GM12878 (cell line): ENCODE results near the gene GALR3. TPM values are rescaled to one million over a fixed set of nuclear protein-coding genes. Genes with fewer than 3 reads are reported as not detected.

ENCODE experiments used
- ATAC-seq: fragments of 200-7000 bp; cut with Tn5 transposase; 3 replicates; pipeline ENCODE4 v1.9.1; 2020; ENCODE audit warnings: mild to moderate bottlenecking, moderate library complexity
- BruUV-seq: library from RNA; stranded (reverse); fragments of 400-500 nt; replicated peaks from 2 replicates; lab custom pipeline; 2021; lab: Mats Ljungman, UMichigan
- CTCF ChIA-PET: fragments of 300-600 bp; sonication (Branson Sonifier 250); formaldehyde crosslinking; extraction: SDS; loops from one replicate; lab custom pipeline; 2021; ENCODE audit warnings: inconsistent platforms; lab: Yijun Ruan, JAX
- POLR2A ChIA-PET: fragments of 350-600 bp; formaldehyde crosslinking; extraction: SDS; loops from one replicate; lab custom pipeline; 2021; ENCODE audit warnings: inconsistent platforms; lab: Charles Lee
- RAD21 ChIA-PET: fragments of 300-600 bp; sonication (Branson Sonifier 250); formaldehyde crosslinking; loops from one replicate; lab custom pipeline; 2023; ENCODE audit warnings: antibody characterized with exemption; ENCODE audit not compliant: unreplicated experiment; lab: Charles Lee
- SMC1A ChIA-PET: fragments of 300-600 bp; sonication (Branson Sonifier 250); formaldehyde crosslinking; loops from one replicate; lab custom pipeline; 2023; ENCODE audit not compliant: unreplicated experiment, uncharacterized antibody; lab: Charles Lee
- DNase-seq: peaks from one replicate; pipeline ENCODE4 v3.0.0-alpha.2; 2011; ENCODE audit warnings: low read depth, low spot score
- FAIRE-seq: peaks from 3 replicates; lab custom pipeline; 2011; peaks lifted over from hg19 to GRCh38; lab: Jason Lieb, UNC
- H2AFZ ChIP-seq: 2 replicates; pipeline ENCODE4 v1.6.0; 2011; ENCODE audit warnings: low read depth, low read length, control low read depth; ENCODE audit not compliant: control insufficient read depth
- H3K27ac ChIP-seq: 2 replicates; pipeline ENCODE4 v1.5.1; 2011; ENCODE audit warnings: control low read depth; ENCODE audit not compliant: control insufficient read depth, insufficient read depth
- H3K27me3 ChIP-seq, 2 experiments: replicated peaks in 1 of 2; 2 replicates each; pipeline versions ENCODE4 v1.6.0 to v1.6.1; 2011; ENCODE audit warnings: low read length in 1 of 2; ENCODE audit not compliant: control insufficient read depth in 2 of 2, insufficient read depth in 2 of 2
- H3K36me3 ChIP-seq, 2 experiments: 2 replicates each; pipeline ENCODE4 v1.5.1; 2011; ENCODE audit warnings: low read length in 1 of 2; ENCODE audit not compliant: control insufficient read depth in 2 of 2, insufficient read depth in 2 of 2
- H3K4me1 ChIP-seq: 2 replicates; pipeline ENCODE4 v1.6.1; 2011; ENCODE audit warnings: mild to moderate bottlenecking, low read length, moderate library complexity, mixed read lengths; ENCODE audit not compliant: control insufficient read depth, insufficient read depth
- H3K4me2 ChIP-seq: 2 replicates; pipeline ENCODE4 v1.6.0; 2011; ENCODE audit warnings: control low read depth; ENCODE audit not compliant: control insufficient read depth, insufficient read depth
- H3K4me3 ChIP-seq: fragments of 200-600 bp; sonication (generic); 2 replicates; pipeline ENCODE4 v1.5.1; 2016
- H3K79me2 ChIP-seq: 2 replicates; pipeline ENCODE4 v1.6.0; 2011; ENCODE audit warnings: low read length; ENCODE audit not compliant: control insufficient read depth, insufficient read depth
- H3K9ac ChIP-seq: 2 replicates; pipeline ENCODE4 v1.8.0; 2011; ENCODE audit warnings: low read length, control low read depth, mixed read lengths; ENCODE audit not compliant: control insufficient read depth, insufficient read depth
- H3K9me3 ChIP-seq: replicated peaks from 3 replicates; pipeline ENCODE4 v1.5.1; 2011; ENCODE audit warnings: mild to moderate bottlenecking, low read length; ENCODE audit not compliant: control insufficient read depth, insufficient read depth
- H4K20me1 ChIP-seq: 2 replicates; pipeline ENCODE4 v1.6.0; 2011; ENCODE audit not compliant: control insufficient read depth, insufficient read depth
- BCL11A ChIP-seq: IDR thresholded peaks from 2 replicates; pipeline ENCODE4 v1.6.1; 2011; ENCODE audit warnings: low read depth, low read length
- CREM ChIP-seq: IDR thresholded peaks from 2 replicates; pipeline ENCODE4 v1.6.1; 2014; ENCODE audit warnings: antibody characterized with exemption, low read depth
- EED ChIP-seq: sonication (generic); IDR thresholded peaks from 2 replicates; pipeline ENCODE4 v1.6.1; 2016; ENCODE audit warnings: antibody characterized with exemption, low read depth
- EZH2 ChIP-seq: IDR thresholded peaks from 2 replicates; pipeline ENCODE4 v1.6.1; 2012; ENCODE audit warnings: low read depth, mild to moderate bottlenecking, control low read depth, inconsistent platforms, low read length, borderline replicate concordance; ENCODE audit not compliant: control insufficient read depth
- IRF3 ChIP-seq: fragments of 450-650 bp; IDR thresholded peaks from 2 replicates; pipeline ENCODE4 v1.6.1; 2014; ENCODE audit warnings: mild to moderate bottlenecking
- IRF4 ChIP-seq: IDR thresholded peaks from 2 replicates; pipeline ENCODE4 v1.6.1; 2011; ENCODE audit warnings: low read depth, low read length
- KAT2A ChIP-seq: conservative IDR thresholded peaks from 2 replicates; pipeline ENCODE4 v1.6.1; 2011; ENCODE audit warnings: low read depth, low read length; ENCODE audit not compliant: control insufficient read depth
- LARP7 ChIP-seq: fragments of 450-650 bp; IDR thresholded peaks from 2 replicates; pipeline ENCODE4 v1.6.1; 2017; ENCODE audit warnings: mild to moderate bottlenecking
- NKRF ChIP-seq: fragments of 450-650 bp; conservative IDR thresholded peaks from 2 replicates; pipeline ENCODE4 v1.6.1; 2017; ENCODE audit warnings: mild to moderate bottlenecking, moderate library complexity
- NRF1 ChIP-seq: conservative IDR thresholded peaks from 2 replicates; pipeline ENCODE4 v1.6.1; 2011; ENCODE audit warnings: mild to moderate bottlenecking, low read depth, low read length, improper control_type of control experiment
- RB1 ChIP-seq: fragments of 450-650 bp; formaldehyde crosslinking; IDR thresholded peaks from 2 replicates; pipeline ENCODE4 v1.6.1; 2017; ENCODE audit warnings: mild to moderate bottlenecking, borderline replicate concordance
- SREBF1 ChIP-seq: IDR thresholded peaks from 2 replicates; pipeline ENCODE4 v1.6.1; 2012; ENCODE audit warnings: mild to moderate bottlenecking, low read length
- SRF ChIP-seq, 2 experiments: IDR thresholded peaks; 2 replicates each; pipeline ENCODE4 v1.6.1; 2011; ENCODE audit warnings: low read depth in 2 of 2, low read length in 2 of 2, mild to moderate bottlenecking in 1 of 2, moderate library complexity in 1 of 2
- TARDBP ChIP-seq: IDR thresholded peaks from 2 replicates; pipeline ENCODE4 v1.6.1; 2016; ENCODE audit warnings: borderline replicate concordance
- WGBS: methylation state at CpG from one replicate; pipeline ENCODE4 v1.1.6; 2016; ENCODE audit warnings: low lambda C conversion rate; ENCODE audit not compliant: insufficient replicate concordance, insufficient coverage; ENCODE audit errors: missing lambda C conversion rate; 5-methylcytosine and 5-hydroxymethylcytosine counted together
- in situ Hi-C: fragments of 300-500 bp; cut with MboI; formaldehyde crosslinking; loops from 9 replicates; pipeline ENCODE4 v1.14.3; 2018; ENCODE audit warnings: mixed read lengths
- intact Hi-C: fragments of 100-400 bp; cut with micrococcal nuclease; formaldehyde crosslinking; loops from one replicate; pipeline ENCODE4 v1.14.2; 2022; ENCODE audit not compliant: unreplicated experiment
- polyA plus RNA-seq, 11 experiments: library from polyadenylated mRNA; depleted of rRNA in 4 of 11; unstranded in 6 of 11; stranded (reverse) in 5 of 11; fragments of >200 nt; fragmentation: Nextera tagmentation in 4 of 11; fragmentation: Illumina TruSeq in 1 of 11; extraction: Ambion mirVana in 4 of 11; extraction: Trizol in 1 of 11; gene quantifications; 1 replicate in 1 of 11; 2 replicates in 10 of 11; pipeline versions ENCODE4 v1.2.1 to v1.2.3, GENCODE V29; 2011 to 2016; ENCODE audit warnings: inconsistent platforms in 2 of 11, missing spikeins in 2 of 11, low read depth in 1 of 11
- total RNA-seq, 4 experiments: library from RNA; depleted of rRNA in 3 of 4; stranded (reverse); fragments of >200 nt in 3 of 4; fragmentation: Illumina TruSeq in 1 of 4; extraction: Trizol in 1 of 4; gene quantifications; 2 replicates each; pipeline versions ENCODE4 v1.2.1 to v1.2.3, GENCODE V29; 2013 to 2021

The GALR3 gene
- total and polyA plus RNA-seq, 10 of the 15 experiments (the other 5 are each of a cell fraction or from before 2014, with no cell fraction given) = not detected

DNA sequence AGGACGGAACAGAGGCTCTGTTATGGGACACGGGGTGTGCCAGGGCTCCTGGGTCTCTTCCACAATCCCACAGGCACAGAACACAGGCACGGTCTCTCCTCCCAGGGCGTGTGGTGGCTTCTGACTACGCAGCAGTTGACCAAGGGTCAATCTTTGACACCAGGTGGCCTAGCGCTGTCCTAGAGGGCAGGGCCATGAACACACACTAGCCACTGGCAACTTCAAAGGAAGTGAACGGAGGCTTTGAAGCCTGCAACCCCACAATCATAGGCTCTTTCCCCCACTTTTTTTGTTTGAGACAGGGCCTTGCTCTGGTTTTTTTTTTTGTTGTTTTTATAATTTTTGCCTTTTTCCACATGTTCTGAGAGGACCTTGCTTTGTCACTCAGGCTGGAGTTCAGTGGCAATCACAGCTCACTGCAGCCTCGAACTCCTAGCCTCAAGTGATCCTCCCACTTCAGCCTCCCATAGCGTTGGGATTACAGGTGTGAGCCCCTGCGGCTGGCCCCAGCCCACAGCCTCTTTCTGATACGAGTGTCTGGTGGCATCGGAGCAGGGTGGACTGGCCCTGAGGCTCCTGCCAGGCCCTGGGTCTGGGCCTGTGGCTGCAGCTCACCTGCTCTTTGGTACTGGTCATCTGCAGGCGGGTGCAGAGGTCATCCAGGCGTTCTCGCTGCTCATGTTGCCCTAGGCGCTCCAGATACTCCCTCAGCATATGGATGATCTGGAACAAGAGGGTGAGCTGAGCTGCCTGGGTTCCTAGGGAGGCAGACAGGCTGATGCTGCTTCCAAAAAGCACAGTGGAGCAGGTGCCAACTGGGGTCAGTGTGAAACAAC is 9.1 kb downstream of the GALR3 start:
- ChIA-PET SMC1A (no interaction called here), CTCF (no interaction called here)

More for the DNA sequence above, 9.1 kb downstream of the GALR3 start:
- Histone ChIP-seq H4K20me1 (no peaks in the 10 kb centered on the region), H3K36me3 (peaks cover 21 to 27% of the 10 kb centered on the region in 2 experiments; a peak in 3 of 4 replicates), H3K9me3 (no peaks in the 10 kb centered on the region), H3K27me3 (no peaks in the 10 kb centered on the region), H3K9ac (no peak overlapping the region), H2AFZ (no peak overlapping the region), H3K4me1 (no peaks in the 10 kb centered on the region), H3K27ac (no peak overlapping the region), H3K79me2 (no peaks in the 10 kb centered on the region), H3K4me3 (no peak overlapping the region), H3K4me2 (no peak overlapping the region)
- DNase-seq (no peak), FAIRE-seq (no peak), ATAC-seq (no peak)
- intact Hi-C loops = no loop called here
- 92% methylated on average over 16 of the region's 16 CpGs for WGBS
- POLR2A ChIA-PET = no interaction called here
- RAD21 ChIA-PET = no interaction called here
- TF ChIP-seq RB1 (no peak), TARDBP (no peak), CREM (no peak), BCL11A (no peak), SRF (IDR thresholded peaks at IDR 0.05; ENCODE audit: low read depth in 2 of 2, low read length in 2 of 2) (no peak), SREBF1 (no peak), IRF4 (no peak), LARP7 (no peak), KAT2A (no peak), EZH2 (no peak), IRF3 (no peak), NKRF (no peak), NRF1 (no peak), EED (no peak)
- in situ Hi-C loops = no loop called here
- no TSS peak for BruUV-seq
